ENCODE data around the gene EVL.

- TF ChIP-seq CTCF (IDR thresholded peaks at IDR 0.05) (no peak), EP300 (IDR thresholded peaks at IDR 0.05) (no peak)
Observed at GRCh38 chr14:100115726-100116125, 50.5 kb downstream of the EVL start.
